Measurements from ENCODE around the gene TTC39B.

TTC39B gene

GRCh38 chr9:15158064-15158463 is 149.0 kb downstream of the TTC39B start:
- TF ChIP-seq CTCF (IDR thresholded peaks at IDR 0.05; ENCODE audit: extremely low read depth, insufficient read depth, missing control alignments) = no peak
- in situ Hi-C loops (cut with MboI; ENCODE audit: low pct_unique_long_range_greater_than_20kb, low sequenced_read_pairs, unreplicated experiment) = no loop called here

GRCh38 chr9:15157381-15157780 is 149.6 kb downstream of the TTC39B start:
- no peak for TF ChIP-seq CTCF (IDR thresholded peaks at IDR 0.05; ENCODE audit: extremely low read depth, insufficient read depth, missing control alignments)
- DNase-seq (ENCODE audit: low spot score) = no peak
- in situ Hi-C loops (cut with MboI; ENCODE audit: low pct_unique_long_range_greater_than_20kb, low sequenced_read_pairs, unreplicated experiment) = no loop called here

More at GRCh38 chr9:15158064-15158463, 149.0 kb downstream of the TTC39B start:
- no peak for DNase-seq (ENCODE audit: low spot score)

GRCh38 chr9:15156241-15156640 is 150.8 kb downstream of the TTC39B start:
- TF ChIP-seq CTCF (IDR thresholded peaks at IDR 0.05; ENCODE audit: extremely low read depth, insufficient read depth, missing control alignments) = no peak
- DNase-seq (ENCODE audit: low spot score) = no peak
- in situ Hi-C loops (cut with MboI; ENCODE audit: low pct_unique_long_range_greater_than_20kb, low sequenced_read_pairs, unreplicated experiment) = no loop called here

- no peak for TF ChIP-seq CTCF (IDR thresholded peaks at IDR 0.05; ENCODE audit: extremely low read depth, insufficient read depth, missing control alignments)
- no peak for DNase-seq (ENCODE audit: low spot score)
- in situ Hi-C loops (cut with MboI; ENCODE audit: low pct_unique_long_range_greater_than_20kb, low sequenced_read_pairs, unreplicated experiment) = no loop called here
Observed at GRCh38 chr9:15155826-15156225, 151.2 kb downstream of the TTC39B start.

GRCh38 chr9:15155323-15155722 is 151.7 kb downstream of the TTC39B start:
- no peak for TF ChIP-seq CTCF (IDR thresholded peaks at IDR 0.05; ENCODE audit: extremely low read depth, insufficient read depth, missing control alignments)
- in situ Hi-C loops (cut with MboI; ENCODE audit: low pct_unique_long_range_greater_than_20kb, low sequenced_read_pairs, unreplicated experiment) = no loop called here
- DNase-seq (ENCODE audit: low spot score) = no peak

GRCh38 chr9:15154677-15155076 is 152.3 kb downstream of the TTC39B start:
- DNase-seq (ENCODE audit: low spot score) = no peak
- TF ChIP-seq CTCF (IDR thresholded peaks at IDR 0.05; ENCODE audit: extremely low read depth, insufficient read depth, missing control alignments) = no peak
- in situ Hi-C loops (cut with MboI; ENCODE audit: low pct_unique_long_range_greater_than_20kb, low sequenced_read_pairs, unreplicated experiment) = no loop called here

GRCh38 chr9:15153961-15154360 is 153.1 kb downstream of the TTC39B start:
- in situ Hi-C loops (cut with MboI; ENCODE audit: low pct_unique_long_range_greater_than_20kb, low sequenced_read_pairs, unreplicated experiment) = no loop called here
- DNase-seq (ENCODE audit: low spot score) = no peak
- TF ChIP-seq CTCF (IDR thresholded peaks at IDR 0.05; ENCODE audit: extremely low read depth, insufficient read depth, missing control alignments) = no peak
